ENCODE results near the gene NTM.

Gene NTM

GRCh38 chr11:132096132-132096825, 725.9 kb downstream of the NTM start:
- no peak for FAIRE-seq

- no peak for FAIRE-seq
Observed at GRCh38 chr11:132099692-132100091, 729.3 kb downstream of the NTM start.

DNA sequence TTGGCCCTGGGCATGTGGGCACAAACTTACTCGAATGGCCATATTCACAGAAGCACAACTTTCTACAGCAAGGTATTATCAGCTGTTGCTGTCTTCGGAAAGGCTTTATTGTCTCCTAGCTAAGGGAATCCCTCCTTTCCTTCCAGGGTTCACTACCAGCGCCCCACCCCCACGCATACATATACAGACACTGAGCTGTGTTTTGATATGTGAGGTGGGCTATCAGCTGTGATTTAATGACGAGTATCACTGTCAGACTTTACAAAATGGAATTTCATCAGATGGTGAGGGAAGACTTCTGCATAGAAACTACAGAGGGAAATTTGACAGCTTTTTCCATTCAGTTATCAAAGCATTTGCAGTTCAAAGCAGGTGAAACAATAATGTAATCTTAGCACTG, 730.2 kb downstream of the NTM start:
- FAIRE-seq, result no peak

- no peak for FAIRE-seq
Observed at GRCh38 chr11:132101881-132102280, 731.5 kb downstream of the NTM start.

DNA sequence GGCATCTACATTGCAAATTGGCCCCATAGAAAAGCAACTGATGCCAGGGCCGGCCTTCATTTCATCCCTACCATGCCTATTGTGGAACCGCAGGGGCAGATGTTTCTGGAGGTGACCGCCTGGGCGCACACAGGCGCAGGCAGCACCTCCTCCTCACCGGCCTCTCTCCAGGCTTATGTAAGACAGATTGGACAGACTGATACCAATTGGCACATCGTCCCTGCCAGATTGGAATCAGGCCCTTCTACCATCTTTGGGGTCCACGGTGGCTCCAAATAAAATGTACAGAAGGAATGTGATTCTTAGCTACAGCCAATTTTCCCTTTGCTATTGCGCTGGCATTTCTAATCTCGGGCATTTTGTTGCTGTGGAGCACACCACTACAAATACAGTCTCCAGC, 732.6 kb downstream of the NTM start:
- FAIRE-seq, result no peak

GRCh38 chr11:132106096-132106982, 735.9 kb downstream of the NTM start:
- no peak for FAIRE-seq

GRCh38 chr11:132111316-132111715, 740.9 kb downstream of the NTM start:
- no peak for FAIRE-seq

DNA sequence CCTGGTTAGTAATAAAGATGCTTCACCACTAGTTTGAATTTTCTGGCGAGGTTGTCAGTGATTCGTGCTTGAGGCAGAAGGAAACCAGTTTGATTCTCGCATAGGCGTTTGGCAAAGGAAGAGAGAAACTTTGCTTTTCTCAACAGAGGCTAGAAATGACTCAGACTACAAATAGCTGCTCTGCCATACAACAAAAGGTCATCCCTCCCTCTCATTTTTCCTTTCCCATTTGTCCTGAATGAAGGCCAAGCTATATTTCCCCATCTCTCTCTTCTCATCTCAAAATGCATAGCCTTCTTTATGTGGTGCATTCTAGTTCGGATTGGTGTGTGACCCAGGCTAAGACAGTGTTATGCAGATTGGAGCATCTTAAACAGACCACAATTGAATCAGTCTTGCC, 741.4 kb downstream of the NTM start:
- no peak for FAIRE-seq

DNA sequence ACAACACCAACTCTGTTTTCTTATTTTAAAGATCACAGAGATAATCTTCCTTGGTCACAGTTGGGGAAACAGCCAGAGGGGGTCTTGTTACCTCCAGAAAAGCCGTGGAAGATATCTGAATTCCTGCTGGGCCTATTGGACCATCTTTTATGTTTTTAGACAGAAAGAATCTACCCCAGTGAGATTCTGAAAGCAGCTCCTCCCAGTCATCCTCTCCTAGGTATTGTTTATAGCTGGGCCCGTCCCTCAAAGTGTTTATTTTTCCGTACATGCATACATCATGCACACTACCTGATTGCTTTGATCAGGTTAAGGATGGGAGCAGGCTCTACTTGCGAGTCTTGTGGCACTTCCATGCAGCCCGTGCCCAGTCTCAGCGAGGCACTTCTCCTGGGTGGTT, 742.4 kb downstream of the NTM start:
- FAIRE-seq, result no peak

GRCh38 chr11:132114185-132114584, 743.8 kb downstream of the NTM start:
- FAIRE-seq, result no peak

GRCh38 chr11:132114743-132115142, 744.3 kb downstream of the NTM start:
- no peak for FAIRE-seq

DNA sequence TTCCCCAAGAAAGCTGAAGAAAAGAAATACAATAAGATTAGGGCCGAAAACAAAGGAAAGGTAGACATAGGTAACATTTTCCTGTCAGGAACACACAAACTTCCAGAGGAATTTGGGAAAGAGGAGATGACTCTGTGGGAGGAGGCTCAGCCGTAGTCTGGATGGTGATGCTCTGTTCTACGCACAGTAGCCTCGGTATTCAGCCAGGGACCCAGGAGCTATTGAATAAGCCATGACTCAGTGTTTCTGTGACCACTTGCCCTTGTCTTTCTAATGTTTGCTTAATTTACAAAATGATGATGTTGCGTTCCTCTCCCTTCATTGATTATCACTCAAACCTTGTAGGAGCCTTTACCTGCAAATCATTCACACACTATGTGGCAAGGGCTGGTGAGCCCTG, 745.0 kb downstream of the NTM start:
- FAIRE-seq, result no peak

DNA sequence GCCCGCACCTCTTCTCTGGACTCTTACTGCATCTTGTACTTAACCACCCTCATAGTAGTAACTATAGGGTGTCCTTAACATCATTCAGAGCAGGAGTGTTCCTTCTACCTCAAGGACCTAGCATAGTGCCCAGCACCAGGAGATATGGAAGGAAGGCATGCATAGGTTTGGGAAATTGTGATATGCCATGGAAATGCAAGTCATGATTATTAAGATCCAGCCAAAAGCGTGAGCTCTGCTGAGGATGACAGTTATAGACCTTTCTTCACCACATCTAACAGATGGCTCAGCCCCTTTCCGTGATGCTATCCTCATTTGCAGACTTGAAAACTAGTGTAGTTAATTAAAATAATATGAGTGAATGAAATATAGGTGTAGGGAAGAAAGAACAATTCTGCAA, 746.1 kb downstream of the NTM start:
- no peak for FAIRE-seq

DNA sequence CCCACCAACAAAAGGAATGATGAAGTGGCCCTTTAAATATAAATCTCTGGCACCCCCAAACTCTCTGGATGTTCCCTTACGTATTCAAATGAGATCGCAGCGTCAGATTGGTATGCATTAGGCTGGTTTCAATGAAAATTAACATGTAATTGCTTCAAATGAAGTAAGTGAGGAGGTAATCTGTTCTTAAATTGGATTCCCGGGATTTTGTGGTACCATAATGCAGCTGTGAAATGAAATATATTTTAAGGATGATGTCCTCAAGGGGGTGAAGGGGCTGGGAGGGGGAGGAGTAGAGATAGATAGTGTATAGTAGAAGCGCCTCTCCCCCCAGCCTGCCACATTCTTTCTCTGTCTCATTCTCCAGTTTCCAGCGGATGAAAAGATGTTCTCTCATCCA, 748.2 kb downstream of the NTM start:
- no peak for FAIRE-seq

- FAIRE-seq, result no peak
Observed at GRCh38 chr11:132119573-132119972, 749.2 kb downstream of the NTM start.

GRCh38 chr11:132122735-132123134, 752.3 kb downstream of the NTM start:
- no peak for FAIRE-seq

DNA sequence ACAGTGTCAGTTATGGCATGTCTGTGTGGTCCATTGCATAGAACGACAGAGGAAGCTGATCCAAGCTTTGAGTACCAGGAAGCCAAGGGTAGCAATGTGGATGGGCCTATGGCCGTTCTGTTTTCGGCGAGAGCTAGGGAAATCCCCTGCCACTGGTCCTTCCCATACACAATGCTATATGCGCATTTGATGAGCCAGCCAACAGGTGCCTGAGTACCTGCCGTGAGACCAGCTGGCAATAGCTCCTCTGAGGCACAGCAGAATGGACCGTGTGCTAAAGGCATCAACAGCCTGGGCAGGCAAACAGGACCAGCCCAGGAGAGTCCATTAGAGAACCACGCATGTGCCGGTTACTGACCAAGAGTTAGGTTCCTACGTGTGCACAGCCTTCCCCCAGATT, 753.0 kb downstream of the NTM start:
- no peak for FAIRE-seq

- no peak for FAIRE-seq
Observed at GRCh38 chr11:132123854-132124835, 753.7 kb downstream of the NTM start.

DNA sequence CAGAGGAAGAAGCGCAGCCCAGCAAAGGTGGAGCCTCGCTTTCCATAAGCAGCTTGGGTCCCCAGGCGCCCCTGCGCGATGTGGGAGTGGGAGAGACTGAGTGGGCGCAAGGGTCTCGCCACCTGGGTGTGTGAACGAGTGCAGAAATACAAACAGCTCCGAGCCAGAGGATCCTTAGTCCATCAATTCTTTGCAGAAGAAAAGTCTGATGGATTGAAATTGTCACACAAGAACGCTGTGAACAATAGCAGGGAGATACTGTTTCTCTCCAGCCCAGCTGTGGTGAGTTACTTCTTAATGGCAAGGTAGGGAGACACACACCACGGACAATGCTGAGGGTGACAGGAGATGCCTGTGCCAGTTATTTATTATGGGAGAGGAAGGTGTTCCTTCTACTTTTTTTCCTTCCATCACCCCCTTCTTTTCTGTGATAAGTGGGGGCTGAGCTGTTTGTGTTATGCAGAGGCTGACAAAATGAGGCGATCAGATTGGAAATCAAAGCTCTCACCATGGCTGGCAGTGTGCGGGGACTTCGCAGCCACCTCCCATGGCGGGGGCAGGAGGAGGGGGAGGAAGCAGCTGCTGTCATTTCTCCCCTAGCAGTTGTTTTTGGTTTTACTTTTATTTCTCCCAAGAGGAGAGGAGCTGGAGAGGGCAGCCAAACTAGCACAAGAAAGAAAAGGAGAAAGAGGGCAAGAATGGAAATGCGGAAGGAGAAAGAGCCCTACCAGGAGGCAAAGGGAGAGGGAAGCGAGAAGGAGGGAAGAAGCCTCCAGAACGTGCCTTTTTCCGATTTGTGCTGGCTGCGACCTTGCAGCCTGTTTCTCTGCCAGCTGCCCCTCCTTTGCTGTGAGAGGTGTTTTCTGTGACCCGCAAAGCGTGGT, 755.8 kb downstream of the NTM start:
- no peak for FAIRE-seq

- no peak for FAIRE-seq
Observed at GRCh38 chr11:132126973-132127899, 756.8 kb downstream of the NTM start.

- no peak for FAIRE-seq
Observed at GRCh38 chr11:132127900-132128288, 757.5 kb downstream of the NTM start.
